Measurements from ENCODE around the gene MNS1. TPM values are rescaled to one million over a fixed set of nuclear protein-coding genes. Genes with fewer than 3 reads are reported as not detected.

Gene MNS1
- total RNA-seq, 1 donor from 2014 or later = 0.20 TPM

Other genes with a start within 250 kb of the MNS1 start
- 5.5 TPM for gene RFX7, start 221.3 kb downstream of the MNS1 start, total RNA-seq
- gene TEX9, start 99.7 kb downstream of the MNS1 start, total RNA-seq = 0.81 TPM

All from left lobe of liver (tissue), 1 donor.